ENCODE data around the gene CBLN2.

The CBLN2 gene

DNA sequence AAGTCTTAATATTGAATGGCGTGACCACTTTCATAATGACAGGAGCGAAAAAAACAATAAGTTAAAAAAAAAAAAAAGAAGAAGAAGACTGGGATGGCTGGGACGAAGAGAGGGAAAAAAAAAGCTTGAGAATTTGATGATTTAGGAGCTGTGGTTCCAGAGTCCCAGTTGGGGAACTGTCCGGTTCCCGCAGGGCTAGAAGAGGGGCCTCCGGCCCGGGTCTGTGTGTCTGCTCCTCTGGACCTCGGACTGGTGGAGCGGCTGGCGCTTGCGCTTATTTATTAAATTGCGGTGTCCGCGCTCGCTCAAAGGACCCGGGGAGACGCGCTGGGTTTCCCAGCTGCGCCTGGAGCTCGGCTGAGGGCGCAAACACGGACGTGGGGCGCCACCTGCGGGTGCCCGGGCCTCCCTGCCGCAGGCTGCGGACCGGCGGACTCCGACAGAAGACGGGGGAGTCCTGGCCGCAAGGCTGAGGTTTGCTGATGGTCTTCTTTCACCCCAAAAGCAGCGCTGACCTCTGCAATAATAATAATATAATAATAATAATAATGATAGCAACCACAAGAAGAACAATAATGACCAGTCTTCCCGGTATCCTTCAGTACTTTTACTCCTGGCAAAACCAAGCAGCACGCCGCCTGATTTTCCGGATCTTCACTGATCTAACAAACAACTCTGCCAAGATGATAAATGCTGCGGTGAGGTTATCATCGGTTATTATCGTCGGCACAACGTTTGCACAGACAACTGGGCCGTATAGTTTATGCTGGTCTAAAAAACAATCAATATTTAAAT, at the start of gene CBLN2:
CBLN2 (minus strand) TSS at position 251 of the 795 bp plus-strand sequence. CDS start 2,182 bp downstream, outside the sequence.
- DNase-seq, result peak; percentile 33 to 46

GRCh38 chr18:72588360-72588759, 44.2 kb upstream of the CBLN2 start:
- no peak for DNase-seq

DNA sequence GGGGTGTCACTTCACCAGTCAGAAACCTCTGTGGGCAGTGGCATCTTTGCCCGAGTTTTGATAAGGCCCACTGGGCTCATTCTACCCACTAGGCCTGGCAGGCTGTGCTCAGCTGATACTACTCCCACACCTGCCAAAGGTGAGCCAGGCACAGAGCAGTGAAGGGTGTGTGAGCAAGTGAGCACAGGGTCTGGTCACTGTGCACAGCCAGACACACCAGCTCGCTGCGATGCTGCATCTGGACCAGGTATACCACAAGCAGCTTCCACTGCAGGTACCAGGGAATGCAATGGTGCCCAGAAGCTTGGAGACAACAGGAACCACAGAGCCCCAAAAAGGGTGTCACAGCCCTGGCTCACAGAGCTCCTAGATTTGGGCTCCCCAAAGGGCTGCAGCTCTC, 40.6 kb upstream of the CBLN2 start:
- DNase-seq, result no peak

DNA sequence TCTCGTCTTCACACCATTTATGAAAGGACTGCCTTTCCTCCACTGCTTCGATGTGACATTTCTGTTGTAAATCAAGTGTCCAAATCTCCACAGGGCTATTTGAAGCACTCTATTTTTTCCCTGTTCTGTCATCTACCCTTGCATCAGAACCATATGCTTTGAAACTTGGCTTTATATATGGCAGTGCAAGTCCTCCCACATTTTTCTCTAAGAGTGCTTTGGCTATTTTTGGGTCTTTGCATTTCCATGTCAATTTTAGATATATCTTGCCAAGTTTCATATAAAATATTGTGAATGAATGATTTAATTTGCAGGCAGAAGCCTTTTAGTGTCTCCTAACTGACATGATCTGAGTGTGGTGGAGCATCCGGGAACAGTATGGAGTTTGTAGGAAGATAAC, 37.8 kb upstream of the CBLN2 start:
- no peak for DNase-seq

DNA sequence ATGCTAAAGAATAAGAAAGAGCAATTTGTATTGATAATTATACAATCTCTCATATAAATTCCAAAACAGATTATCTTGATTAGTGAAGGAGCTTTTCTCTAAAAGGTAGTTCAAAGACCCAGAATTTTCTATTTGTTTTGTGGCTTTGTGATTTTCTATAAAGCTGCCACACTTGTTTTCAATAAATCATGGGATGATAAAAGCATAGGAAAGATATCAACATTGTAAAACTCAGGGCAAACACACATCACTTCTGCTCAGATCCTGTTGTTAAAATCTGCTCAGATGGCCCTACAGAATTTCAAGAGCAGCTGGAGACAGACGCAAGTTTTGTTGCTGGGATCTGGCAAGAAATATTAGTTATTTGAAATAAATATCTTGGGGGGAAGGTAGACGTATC, 28.8 kb upstream of the CBLN2 start:
- no peak for DNase-seq

DNA sequence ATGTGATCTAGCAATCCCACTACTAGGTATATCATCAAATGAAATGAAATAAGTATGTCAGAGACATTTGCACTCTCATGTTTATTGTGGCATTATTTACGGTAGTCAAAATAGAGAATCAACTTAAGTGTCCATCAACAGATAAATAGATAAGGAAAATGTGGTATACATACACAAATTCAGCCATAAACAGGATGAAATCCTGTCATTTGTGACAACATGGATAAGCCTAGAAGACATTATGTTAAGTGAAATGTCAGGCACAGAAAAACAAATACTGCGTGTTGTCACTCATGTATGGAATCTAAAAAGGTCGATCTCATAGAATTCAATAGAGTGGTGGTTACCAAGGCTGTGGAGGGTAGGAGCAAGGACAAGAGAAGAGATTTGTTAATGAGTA, 22.1 kb upstream of the CBLN2 start:
- DNase-seq, result no peak

DNA sequence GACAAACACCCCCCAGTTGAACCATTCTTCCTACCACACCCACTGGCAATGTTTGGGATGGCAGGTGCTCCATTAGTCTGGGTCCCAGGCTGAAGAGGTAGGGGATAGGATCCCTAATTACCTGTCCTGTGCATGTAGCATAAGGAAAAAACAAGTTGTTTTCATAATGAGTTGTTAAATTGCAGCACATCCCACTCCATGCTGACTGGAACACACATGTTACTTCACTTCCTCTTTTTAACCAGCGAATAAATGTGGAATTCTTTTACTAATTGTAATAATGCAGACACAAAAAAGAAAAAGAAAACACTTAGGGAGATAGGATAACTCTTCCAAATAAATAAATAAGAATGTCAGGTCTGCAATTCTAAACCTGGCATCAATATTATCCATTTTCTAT, 11.8 kb upstream of the CBLN2 start:
- no peak for DNase-seq

- DNase-seq, result no peak
These were observed 11.0 kb upstream of the CBLN2 start for GRCh38 chr18:72555101-72555500.

- no peak for DNase-seq
These were observed 636 bp downstream of the CBLN2 start for GRCh38 chr18:72543357-72544055.

DNA sequence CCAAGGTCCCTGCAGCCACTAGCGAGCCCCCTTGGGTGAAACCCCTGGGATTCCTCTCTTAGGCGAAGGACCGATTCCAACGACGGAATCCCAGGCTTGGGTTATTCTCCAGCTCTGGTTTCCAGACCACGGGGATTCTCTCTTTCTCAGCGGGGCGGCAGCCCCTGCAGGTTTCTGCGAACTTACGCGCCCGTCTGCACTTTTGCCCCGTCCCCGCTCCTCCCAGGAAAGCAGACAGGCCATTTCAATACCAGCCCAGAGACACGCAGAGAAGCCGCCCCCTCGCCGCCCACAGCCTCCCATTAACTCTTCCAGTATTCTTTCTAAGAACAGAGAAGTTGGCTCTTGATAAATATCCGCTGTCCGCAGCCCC, 1.2 kb downstream of the CBLN2 start:
- DNase-seq, result no peak

DNA sequence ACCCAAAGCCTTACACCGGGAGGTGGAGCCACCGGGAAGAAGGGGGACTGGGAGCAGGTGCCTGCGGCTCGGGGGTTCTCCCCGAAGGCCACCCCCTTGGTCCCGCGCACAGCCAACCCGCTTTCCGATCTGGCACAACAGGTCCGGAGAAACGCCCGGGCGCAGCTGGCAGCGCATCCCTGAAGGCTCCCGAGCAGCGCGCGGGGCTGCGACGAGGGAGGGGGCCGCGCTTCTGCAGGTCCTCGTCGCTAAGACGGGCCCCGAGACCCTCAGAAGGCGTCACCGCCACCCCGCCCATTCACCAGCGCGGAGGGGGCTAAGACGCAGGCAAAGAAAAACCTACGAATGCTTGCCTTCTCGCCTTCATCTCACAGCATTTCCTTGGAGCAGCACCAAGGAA, 1.8 kb downstream of the CBLN2 start:
- no peak for DNase-seq

GRCh38 chr18:72541871-72542332, 2.2 kb downstream of the CBLN2 start:
- DNase-seq, result no peak

DNA sequence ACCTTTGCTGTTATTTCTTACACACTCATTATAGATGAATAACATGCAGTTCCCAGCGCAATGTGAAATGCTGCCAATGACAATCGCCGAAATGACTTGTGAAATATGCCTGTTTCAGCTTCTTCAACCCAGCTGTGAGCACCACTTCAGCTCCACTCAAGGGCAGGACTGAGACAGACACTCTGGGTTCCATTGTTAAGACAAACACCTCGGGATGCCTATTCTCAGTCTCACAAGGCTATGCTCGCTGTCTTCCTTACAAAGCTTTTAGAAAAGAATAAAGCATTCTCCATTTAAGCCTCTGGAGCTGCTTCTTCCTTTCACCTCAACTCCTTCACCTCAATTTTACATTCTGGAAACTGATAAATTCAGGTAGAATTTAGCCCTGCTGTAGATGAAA, 4.2 kb downstream of the CBLN2 start:
- no peak for DNase-seq

- DNase-seq, result no peak
These were observed 13.5 kb downstream of the CBLN2 start for GRCh38 chr18:72530622-72531021.

DNA sequence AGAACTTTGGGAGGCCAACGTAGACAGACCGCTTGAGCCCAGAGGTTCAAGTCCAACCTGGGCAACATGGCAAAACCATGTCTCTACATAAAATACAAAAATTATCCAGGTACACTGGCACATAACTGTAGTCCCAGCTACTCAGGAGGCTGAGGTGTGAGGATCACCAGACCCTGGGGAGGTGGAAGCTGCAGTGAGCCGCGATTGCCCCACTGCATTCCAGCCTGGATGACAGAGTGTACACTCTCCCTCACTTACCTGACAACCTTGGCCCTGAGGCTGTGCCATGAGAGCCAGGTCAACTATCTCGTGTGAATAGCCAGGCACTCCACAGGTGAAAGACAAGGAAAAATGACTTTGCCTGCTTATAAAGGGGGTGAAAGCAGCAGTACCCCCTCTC, 39.3 kb downstream of the CBLN2 start:
- no peak for DNase-seq

- no peak for DNase-seq
These were observed 41.3 kb downstream of the CBLN2 start for GRCh38 chr18:72502671-72503431.

DNA sequence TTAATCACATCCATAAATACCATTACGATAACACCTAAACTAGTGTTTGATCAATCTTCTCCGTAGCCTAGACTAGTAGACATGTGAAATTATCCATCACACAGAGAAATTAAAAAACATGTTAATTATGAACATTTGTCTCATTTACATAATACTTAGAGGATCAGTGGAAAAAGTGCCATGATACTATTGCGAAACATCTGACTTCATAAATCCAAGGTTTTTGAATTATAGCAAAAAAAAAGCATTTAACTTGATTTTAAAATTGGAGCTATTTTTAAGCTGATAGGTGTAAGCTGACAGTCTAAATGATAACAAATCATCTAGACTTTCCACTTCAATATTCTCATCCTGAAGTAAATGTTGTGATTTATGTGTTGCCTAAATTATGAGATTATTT, 51.6 kb downstream of the CBLN2 start:
- no peak for DNase-seq

Measured in stimulated activated CD4-positive, alpha-beta T cell treated with anti-CD3 and anti-CD28 coated beads, Interleukin-2, amount 100 ng/mL, for 48 hours (primary cell).